GM12875 (cell line): Measurements from ENCODE around the gene SYNDIG1.

Experiments used
- H3K4me3 ChIP-seq: one replicate; pipeline ENCODE4 v1.5.1; 2011; ENCODE audit warnings: low read depth, low read length, control low read depth
- TF ChIP-seq, protein P1 (sequence below): IDR thresholded peaks from 2 replicates; pipeline ENCODE4 v1.5.1; 2011; ENCODE audit warnings: low read depth, mild to moderate bottlenecking, control low read depth, inconsistent platforms, low read length, moderate library complexity, borderline replicate concordance; ENCODE audit not compliant: insufficient read depth

The SYNDIG1 gene

DNA sequence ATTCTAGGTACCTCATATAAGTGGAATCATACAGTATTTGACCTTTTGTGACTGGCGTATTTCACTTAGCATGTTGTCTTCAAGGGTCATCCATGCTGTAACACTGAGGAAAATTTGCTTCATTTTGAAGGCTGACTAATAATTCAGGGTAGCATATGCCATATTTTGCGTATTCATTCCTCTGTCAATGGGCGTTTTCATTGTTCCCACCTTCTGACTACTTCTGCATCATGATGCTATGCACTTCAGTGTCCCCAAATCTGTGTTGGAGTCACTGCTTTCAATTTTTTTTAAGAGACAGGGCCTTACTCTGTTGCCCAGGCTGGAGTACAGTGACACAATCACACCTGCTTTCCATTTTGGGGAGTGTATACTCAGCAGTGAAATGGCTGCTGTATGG lies 51.6 kb downstream of the SYNDIG1 start:
- H3K4me3 ChIP-seq: no peak overlapping the region
- TF ChIP-seq, protein P1, sequence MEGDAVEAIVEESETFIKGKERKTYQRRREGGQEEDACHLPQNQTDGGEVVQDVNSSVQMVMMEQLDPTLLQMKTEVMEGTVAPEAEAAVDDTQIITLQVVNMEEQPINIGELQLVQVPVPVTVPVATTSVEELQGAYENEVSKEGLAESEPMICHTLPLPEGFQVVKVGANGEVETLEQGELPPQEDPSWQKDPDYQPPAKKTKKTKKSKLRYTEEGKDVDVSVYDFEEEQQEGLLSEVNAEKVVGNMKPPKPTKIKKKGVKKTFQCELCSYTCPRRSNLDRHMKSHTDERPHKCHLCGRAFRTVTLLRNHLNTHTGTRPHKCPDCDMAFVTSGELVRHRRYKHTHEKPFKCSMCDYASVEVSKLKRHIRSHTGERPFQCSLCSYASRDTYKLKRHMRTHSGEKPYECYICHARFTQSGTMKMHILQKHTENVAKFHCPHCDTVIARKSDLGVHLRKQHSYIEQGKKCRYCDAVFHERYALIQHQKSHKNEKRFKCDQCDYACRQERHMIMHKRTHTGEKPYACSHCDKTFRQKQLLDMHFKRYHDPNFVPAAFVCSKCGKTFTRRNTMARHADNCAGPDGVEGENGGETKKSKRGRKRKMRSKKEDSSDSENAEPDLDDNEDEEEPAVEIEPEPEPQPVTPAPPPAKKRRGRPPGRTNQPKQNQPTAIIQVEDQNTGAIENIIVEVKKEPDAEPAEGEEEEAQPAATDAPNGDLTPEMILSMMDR: no peak

DNA sequence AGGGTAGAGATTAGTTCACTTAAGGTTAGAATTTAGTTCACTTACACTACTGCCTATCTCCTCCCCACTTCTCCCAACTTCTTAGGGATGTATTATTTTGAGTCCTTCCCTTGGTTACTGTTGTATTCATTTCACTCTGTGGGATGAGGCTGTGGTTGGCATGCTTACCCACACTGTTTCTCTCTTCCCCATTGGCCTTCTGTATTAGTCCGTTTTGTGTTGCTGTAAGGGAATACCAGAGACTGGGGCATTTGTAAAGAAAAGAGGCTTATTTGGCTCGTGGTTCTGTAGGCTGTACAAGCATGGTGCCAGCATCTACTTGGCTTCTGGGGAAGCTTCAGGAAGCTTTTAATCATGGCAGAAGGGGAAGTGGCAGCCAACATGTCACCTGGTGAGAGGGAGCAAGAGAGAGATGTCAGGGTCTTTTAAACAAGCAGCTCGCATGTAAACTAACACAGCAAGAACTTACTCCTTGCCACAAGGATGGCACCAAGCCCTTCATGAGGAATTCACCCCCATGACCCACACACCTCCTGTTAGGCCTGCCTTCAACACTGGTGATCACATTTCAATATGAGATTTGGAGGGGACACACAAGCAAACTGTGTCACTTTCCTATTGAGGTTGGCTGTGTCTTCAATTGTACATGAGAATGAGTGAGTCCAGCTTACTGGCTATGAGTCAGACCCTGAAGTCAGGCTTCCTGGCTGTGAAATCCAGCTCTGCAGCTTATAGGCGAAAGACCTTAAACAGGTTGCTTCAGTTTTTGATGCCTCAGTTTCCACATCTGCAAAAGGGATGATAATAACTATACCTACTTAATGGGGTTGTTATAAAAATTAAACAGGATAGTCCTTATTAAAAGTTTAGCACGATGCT lies 53.3 kb downstream of the SYNDIG1 start:
- TF ChIP-seq, protein P1: no peak
- no peak overlapping the region for H3K4me3 ChIP-seq

DNA sequence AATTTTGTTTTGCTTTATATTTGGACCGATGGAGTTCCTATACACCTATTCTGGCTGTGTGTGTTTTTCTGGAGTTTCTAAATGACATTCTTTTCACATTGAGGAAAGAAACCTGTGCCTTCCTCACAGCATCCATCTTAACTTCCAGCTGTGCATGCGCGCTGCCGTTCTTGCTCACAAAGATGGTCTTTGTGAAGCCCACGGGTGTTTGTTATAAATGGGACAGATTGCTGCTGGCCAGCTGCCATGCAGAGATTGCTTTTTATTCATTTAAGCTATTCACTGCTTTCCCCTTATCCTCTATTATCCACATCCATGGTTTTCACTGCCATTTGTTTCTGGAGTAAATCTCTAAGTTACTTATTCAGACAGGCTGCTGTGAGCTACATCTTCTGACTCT lies 54.2 kb downstream of the SYNDIG1 start:
- TF ChIP-seq, protein P1: no peak
- no peak overlapping the region for H3K4me3 ChIP-seq

DNA sequence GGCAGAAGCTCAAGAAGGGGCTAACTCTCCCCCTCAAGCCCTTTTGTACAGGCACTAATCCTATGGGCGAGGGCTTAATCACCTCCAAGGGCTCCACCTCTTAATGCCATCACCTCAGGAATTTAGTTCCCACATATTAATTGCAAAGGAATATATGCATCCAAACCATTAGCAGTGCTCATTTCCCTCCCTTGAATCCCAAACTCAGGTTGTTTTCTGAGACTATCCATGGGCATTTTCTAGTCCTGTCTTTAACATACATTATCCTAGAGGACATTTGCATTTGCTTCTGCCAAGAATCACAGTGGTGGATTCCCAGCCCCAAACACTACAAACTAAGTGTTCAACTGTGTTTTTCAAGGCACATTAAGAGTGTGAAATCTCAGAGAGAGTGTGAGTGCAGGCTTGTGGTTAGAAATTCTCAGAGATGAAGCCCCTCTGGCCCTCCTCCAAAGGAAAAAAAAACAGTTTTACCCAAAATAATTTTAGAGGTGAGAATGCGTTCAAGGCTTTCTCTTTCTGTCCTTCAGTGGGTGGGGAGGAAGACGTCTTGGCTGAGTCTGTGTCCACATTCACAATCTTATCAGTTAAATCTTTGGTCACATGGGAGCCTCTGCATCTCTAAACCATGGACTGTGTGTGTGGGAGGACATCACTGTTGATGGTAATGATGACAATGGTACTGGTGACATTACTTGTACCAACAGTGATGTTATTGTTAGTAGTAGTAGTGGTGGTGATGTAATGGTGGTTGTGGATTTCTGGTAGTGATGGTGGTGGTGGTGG lies 59.3 kb downstream of the SYNDIG1 start:
- TF ChIP-seq, protein P1: no peak

DNA sequence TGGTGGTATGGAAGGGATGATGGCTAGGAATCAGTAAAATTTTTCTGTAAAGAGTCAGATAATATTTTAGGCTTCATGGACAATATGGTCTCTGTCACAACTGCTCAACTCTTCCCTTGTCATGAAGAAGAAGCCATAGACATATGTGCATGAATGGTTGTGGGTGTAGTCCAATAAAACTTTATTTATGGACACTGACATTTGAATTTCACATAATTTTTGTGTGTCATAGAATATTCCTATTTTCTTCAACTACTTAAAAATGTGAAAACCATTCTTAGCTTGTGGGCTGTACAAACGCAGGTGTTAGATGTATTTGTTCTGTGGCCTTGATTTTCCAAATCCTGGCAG lies 59.9 kb downstream of the SYNDIG1 start:
- TF ChIP-seq, protein P1: no peak
- no peak overlapping the region for H3K4me3 ChIP-seq

More for the DNA sequence above, 59.3 kb downstream of the SYNDIG1 start:
- H3K4me3 ChIP-seq: no peak overlapping the region

DNA sequence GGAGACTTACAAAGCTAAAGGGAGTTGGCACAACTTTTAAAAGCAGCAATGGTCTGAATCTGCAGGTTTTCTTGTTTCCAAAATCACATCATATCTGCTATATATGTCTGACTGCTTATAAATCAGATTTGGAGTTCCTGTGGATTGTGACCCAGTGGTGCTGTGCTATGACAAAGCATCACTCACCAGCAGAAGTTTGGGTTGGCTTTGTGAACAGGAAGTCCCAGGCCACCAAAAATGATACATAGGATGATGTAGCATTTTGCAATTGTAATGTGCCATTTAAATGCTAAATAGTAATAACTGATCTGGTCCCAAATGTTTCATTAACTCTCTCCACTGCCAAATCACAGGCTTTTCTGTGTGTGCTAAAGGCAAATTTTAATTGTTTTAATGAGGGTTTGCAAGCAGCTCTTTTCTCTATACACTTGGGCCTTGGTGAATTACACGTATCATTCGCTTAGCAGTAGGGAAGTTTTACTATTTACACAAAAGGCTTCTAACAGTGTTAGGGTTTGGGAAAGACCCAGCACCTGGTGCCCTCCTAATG lies 60.8 kb downstream of the SYNDIG1 start:
- TF ChIP-seq, protein P1: no peak
- H3K4me3 ChIP-seq: no peak overlapping the region
